Astrocyte of the spinal cord (primary cell): Measurements from ENCODE around the gene ERC1.

ENCODE experiments used
- DNase-seq: peaks from one replicate; pipeline ENCODE4 v3.0.0; 2011; ENCODE audit warnings: low read depth, low spot score
- H3K4me3 ChIP-seq: 2 replicates; pipeline ENCODE4 v1.5.1; 2011; ENCODE audit warnings: low read depth, mild to moderate bottlenecking, low read length, moderate library complexity
- in situ Hi-C: cut with HindIII; loops from 2 replicates; pipeline ENCODE4 v1.10.0; 2017; ENCODE audit warnings: low sequenced_read_pairs
- TF ChIP-seq, protein P1 (sequence below): IDR thresholded peaks from 2 replicates; pipeline ENCODE4 v1.5.1; 2012; ENCODE audit warnings: low read depth, mild to moderate bottlenecking, low read length, inconsistent platforms

The ERC1 gene

DNA sequence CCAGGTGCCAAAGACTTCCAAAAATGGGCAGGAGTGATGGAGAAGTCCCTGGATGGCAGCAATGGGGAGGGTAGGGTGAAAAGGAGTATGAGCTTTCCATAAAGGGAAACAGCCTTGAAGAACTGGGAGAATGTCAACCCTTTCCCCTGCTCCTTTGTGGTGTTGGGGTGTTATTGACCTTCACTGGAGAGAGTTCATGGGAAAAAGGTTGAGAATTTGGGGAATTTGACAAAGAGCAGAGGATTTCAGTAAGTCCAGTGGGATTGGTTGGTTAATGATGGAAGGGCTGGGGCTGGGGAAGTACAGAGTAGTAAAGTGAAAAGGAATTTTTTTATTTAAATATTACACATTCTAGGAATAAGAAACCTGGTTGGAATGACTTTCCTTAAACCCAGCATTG, 116.6 kb downstream of the ERC1 start:
- TF ChIP-seq, protein P1, sequence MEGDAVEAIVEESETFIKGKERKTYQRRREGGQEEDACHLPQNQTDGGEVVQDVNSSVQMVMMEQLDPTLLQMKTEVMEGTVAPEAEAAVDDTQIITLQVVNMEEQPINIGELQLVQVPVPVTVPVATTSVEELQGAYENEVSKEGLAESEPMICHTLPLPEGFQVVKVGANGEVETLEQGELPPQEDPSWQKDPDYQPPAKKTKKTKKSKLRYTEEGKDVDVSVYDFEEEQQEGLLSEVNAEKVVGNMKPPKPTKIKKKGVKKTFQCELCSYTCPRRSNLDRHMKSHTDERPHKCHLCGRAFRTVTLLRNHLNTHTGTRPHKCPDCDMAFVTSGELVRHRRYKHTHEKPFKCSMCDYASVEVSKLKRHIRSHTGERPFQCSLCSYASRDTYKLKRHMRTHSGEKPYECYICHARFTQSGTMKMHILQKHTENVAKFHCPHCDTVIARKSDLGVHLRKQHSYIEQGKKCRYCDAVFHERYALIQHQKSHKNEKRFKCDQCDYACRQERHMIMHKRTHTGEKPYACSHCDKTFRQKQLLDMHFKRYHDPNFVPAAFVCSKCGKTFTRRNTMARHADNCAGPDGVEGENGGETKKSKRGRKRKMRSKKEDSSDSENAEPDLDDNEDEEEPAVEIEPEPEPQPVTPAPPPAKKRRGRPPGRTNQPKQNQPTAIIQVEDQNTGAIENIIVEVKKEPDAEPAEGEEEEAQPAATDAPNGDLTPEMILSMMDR: no peak
- in situ Hi-C loops: no loop called here
- no peak for DNase-seq
- no peak overlapping the region for H3K4me3 ChIP-seq

DNA sequence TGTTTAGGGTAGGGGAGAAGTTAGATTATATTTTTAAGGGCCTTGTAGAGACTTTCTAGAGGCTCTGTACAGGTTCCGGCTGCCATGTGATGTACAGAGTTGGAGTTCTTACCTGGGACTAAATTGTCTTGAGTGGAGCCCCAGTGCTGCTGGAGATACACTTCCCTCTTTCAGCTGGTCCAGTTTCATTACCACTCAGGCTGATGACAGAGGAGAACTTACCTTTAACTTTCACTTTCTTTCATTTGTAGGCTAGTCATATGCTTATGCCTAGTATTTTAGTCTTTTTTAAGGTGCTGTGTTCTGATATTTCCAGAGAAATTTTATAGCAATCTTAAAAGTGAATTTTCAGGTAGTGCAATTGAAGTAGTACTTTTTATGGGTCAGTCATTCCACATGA, 117.3 kb downstream of the ERC1 start:
- TF ChIP-seq, protein P1: no peak
- DNase-seq: no peak

DNA sequence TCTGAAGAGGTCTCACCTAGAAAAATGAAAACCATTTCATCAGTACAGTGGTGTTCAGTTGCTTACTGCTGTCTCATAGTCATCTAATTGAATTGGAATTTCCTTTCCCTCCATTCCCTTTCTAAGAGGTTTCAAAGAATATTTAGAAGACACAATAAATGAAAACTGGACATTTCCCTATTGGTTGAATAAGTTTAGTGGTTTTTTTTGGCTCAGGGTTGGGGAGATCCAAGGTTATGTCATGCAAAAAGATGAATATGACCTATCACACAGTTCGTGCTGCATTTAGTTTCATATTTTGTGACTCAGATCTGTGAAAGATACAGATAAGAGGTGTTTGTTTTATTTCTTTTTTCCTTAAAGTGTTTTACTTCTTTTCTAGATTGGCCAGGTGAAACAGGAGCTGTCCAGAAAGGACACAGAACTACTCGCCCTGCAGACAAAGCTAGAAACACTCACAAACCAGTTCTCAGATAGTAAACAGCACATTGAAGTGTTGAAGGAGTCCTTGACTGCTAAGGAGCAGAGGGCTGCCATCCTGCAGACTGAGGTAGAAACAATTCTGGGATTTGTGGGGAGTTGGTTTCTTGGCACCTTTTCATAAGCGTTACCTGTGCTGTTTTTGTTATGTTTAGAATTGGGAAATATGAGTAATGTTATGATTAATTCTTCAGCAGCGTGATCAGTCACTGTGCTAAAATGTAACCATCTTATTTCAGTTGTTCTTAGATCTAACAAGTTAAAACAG, 124.6 kb downstream of the ERC1 start:
- in situ Hi-C loops: no loop called here
- TF ChIP-seq, protein P1: no peak
- no peak overlapping the region for H3K4me3 ChIP-seq
- peak; percentile 56 for DNase-seq

More for the DNA sequence above, 117.3 kb downstream of the ERC1 start:
- in situ Hi-C loops: no loop called here
- no peak overlapping the region for H3K4me3 ChIP-seq

DNA sequence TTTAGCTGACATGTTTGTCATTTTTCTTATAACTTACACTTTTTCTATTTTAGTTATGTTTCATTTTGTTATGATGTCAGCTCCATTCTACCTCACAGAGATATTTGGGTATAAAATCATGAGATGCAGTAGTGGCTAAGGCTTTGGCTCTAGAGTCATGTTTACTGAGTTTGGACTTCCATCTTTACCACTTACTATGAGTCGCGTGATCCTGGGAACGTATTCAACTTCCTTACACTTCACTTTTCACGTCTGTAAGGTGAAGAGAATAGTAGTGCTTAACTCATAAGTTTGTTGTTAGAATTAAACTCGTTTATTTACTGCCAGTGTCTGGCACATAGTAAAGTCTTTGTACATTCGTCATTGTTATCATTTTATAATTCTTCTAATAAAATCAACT, 126.3 kb downstream of the ERC1 start:
- in situ Hi-C loops: no loop called here
- TF ChIP-seq, protein P1: no peak
- no peak overlapping the region for H3K4me3 ChIP-seq
- DNase-seq: peak; percentile 44

DNA sequence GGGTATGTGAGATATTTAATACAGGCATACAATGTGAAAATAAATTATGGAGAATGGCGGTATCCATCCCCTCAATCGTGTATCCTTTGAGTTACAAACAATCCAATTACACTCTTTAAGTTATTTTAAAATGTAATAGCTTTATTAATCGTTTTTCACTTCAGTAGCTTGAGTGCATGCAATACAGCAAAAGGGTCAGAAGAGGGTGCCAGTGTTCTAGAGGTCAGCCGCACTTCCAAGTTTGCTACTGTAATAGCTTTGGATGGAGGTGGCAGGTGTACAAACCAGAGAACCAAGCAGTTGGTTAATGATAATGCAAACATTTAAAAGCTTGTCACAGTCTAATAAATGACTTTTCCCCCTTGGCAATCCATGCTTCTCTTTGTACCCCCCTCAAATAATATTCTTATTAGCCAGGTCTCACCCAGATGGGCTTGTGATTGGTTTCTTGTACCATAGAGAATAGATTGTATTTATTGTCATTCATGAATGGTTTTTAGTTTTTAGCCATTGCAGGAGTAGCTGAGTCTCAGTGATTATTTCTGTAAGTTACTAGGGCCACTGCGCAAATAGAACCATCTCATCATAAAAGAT, 127.0 kb downstream of the ERC1 start:
- H3K4me3 ChIP-seq: no peak overlapping the region
- DNase-seq: peak; percentile 79
- in situ Hi-C loops: no loop called here

DNA sequence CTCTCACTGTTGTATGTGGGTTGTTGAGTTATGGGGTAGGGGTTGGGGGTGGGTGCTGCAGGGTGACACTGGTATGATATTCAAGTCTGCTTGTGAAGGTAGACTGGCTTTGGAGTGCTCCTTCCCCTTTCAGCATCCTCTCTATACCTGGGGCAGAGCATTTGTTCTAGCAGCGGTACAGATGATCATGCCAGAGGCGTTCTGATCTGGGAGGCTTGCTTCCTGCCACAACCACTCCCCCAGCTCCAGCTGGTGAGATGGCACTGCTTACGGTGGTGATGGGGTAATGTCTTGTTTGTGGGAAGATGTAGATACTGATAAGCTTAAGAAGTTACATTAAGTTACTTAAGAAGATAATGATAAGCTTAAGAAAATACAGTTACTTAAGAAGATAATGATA, 131.8 kb downstream of the ERC1 start:
- TF ChIP-seq, protein P1: no peak
- in situ Hi-C loops: no loop called here
- no peak overlapping the region for H3K4me3 ChIP-seq
- DNase-seq: no peak

More for the DNA sequence above, 127.0 kb downstream of the ERC1 start:
- TF ChIP-seq, protein P1: peak; percentile 89
